Upper lobe of left lung (tissue), 6 donors: Measurements from ENCODE around the gene CLSTN2. TPM values are rescaled to one million over a fixed set of nuclear protein-coding genes. Genes with fewer than 3 reads are reported as not detected.

ENCODE experiments used
- ATAC-seq, 2 donors: fragments of 200-7000 bp; cut with Tn5 transposase; one replicate each; pipeline ENCODE4 v1.9.1; 2022; ENCODE audit warnings: mild to moderate bottlenecking in 2 of 2, moderate library complexity in 2 of 2; ENCODE audit not compliant: low FRiP score in 2 of 2
- DNase-seq, 2 donors: peaks; one replicate each; pipeline ENCODE4 v3.0.0-alpha.2; 2019 to 2020
- H3K27ac ChIP-seq, 4 donors: fragments of 200-600 bp; sonication (generic); one replicate each; pipeline ENCODE4 v1.5.1; 2016 to 2019
- H3K27me3 ChIP-seq, 4 donors: fragments of 200-600 bp; sonication (generic); one replicate each; pipeline ENCODE4 v1.5.1; 2017 to 2019
- H3K36me3 ChIP-seq, 4 donors: fragments of 200-600 bp; sonication (generic); one replicate each; pipeline ENCODE4 v1.5.1; 2016 to 2019
- H3K4me1 ChIP-seq, 4 donors: fragments of 200-600 bp; sonication (generic); one replicate each; pipeline ENCODE4 v1.5.1; 2018 to 2019
- H3K4me3 ChIP-seq, 4 donors: fragments of 200-600 bp; sonication (generic); one replicate each; pipeline ENCODE4 v1.5.1; 2017 to 2019; ENCODE audit warnings: mild to moderate bottlenecking in 2 of 4, moderate library complexity in 1 of 4
- H3K9me3 ChIP-seq, 4 donors: fragments of 200-600 bp; sonication (generic); one replicate each; pipeline ENCODE4 v1.5.1; 2018 to 2019
- CTCF ChIP-seq, 6 experiments: fragments of 450-650 bp in 4 of 6; fragments of 200-600 bp in 2 of 6; sonication (generic) in 2 of 6; IDR thresholded peaks; one replicate each; pipeline ENCODE4 v1.5.1; 2016 to 2019; ENCODE audit warnings: antibody characterized with exemption in 6 of 6
- EP300 ChIP-seq, 4 donors: sonication (generic); formaldehyde crosslinking; IDR thresholded peaks; one replicate each; pipeline ENCODE4 v1.5.1; 2017; ENCODE audit warnings: antibody characterized with exemption in 4 of 4, control low read depth in 2 of 4
- POLR2A ChIP-seq, 4 donors: fragments of 450-650 bp; IDR thresholded peaks; one replicate each; pipeline ENCODE4 v1.5.1; 2016 to 2017; ENCODE audit warnings: antibody characterized with exemption in 4 of 4, mild to moderate bottlenecking in 2 of 4
- POLR2AphosphoS5 ChIP-seq, 2 donors: sonication (generic); formaldehyde crosslinking; IDR thresholded peaks; one replicate each; pipeline ENCODE4 v1.5.1; 2017; ENCODE audit warnings: antibody characterized with exemption in 2 of 2
- WGBS, 2 donors: methylation state at CpG; one replicate each; pipeline ENCODE4 v1.1.5; 2017 to 2018; 5-methylcytosine and 5-hydroxymethylcytosine counted together
- total RNA-seq, 6 donors: library from RNA; depleted of rRNA in 4 of 6; stranded (reverse); fragments of >200 nt in 4 of 6; gene quantifications; one replicate each; pipeline versions ENCODE4 v1.1.0 to v1.2.1, GENCODE V29; 2016 to 2021
- donor health status: DM: no; HTN: no; CAD: no; lungs with moderate emphysema.
- donor health status: DM: no; HTN: yes; CAD: no; lungs with severe emphysema.

Gene CLSTN2
- total RNA-seq, 6 donors from 2014 or later, result 1.0 to 4.3 (median 1.6) TPM

- Histone ChIP-seq H3K27me3 (no peaks in the 10 kb centered on the region), H3K4me3 (no peak overlapping the region), H3K27ac (no peak overlapping the region), H3K4me1 (no peaks in the 10 kb centered on the region), H3K9me3 (no peaks in the 10 kb centered on the region), H3K36me3 (no peaks in the 10 kb centered on the region)
- no peak for ATAC-seq
- WGBS, 2 donors, result 75 to 82% methylated on average over 6 of the region's 6 CpGs
- TF ChIP-seq EP300 (IDR thresholded peaks at IDR 0.05) (no peak), CTCF (IDR thresholded peaks at IDR 0.05) (no peak), POLR2A (IDR thresholded peaks at IDR 0.05) (no peak), POLR2AphosphoS5 (IDR thresholded peaks at IDR 0.05) (no peak)
- no peak for DNase-seq
Observed at GRCh38 chr3:140055092-140055791, 120.3 kb downstream of the CLSTN2 start.

DNA sequence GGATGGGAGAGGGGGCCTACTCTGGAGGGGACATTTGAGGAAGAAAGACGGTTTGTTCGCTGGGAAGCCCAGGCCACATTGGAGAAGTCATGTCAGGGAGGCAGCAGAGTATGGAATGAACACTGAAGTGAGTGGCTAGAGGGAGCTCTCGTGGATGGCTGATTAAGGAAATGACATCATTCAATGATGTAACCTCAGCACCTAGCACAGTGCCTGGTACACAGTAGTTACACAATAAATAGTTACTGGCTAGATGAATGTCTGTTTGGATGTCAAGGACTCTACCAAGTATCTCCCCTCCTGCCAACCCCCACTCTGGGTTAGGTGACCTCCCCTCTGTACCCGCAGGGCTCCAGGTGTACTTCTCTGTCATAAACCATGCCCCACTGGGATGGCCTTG is 121.1 kb downstream of the CLSTN2 start:
- Histone ChIP-seq H3K4me1 (no peaks in the 10 kb centered on the region), H3K9me3 (no peaks in the 10 kb centered on the region), H3K36me3 (no peaks in the 10 kb centered on the region), H3K27me3 (no peaks in the 10 kb centered on the region), H3K4me3 (no peak overlapping the region), H3K27ac (no peak overlapping the region)
- ATAC-seq (no peak), DNase-seq (no peak)
- TF ChIP-seq POLR2A (IDR thresholded peaks at IDR 0.05) (no peak), EP300 (IDR thresholded peaks at IDR 0.05) (no peak), CTCF (IDR thresholded peaks at IDR 0.05) (no peak), POLR2AphosphoS5 (IDR thresholded peaks at IDR 0.05) (no peak)
- WGBS, 2 donors, result 84 to 88% methylated on average over 4 of the region's 4 CpGs

- H3K9me3 ChIP-seq, result no peaks in the 10 kb centered on the region
- no peak overlapping the region for H3K27ac ChIP-seq
- H3K36me3 ChIP-seq, result no peaks in the 10 kb centered on the region
- TF ChIP-seq EP300 (IDR thresholded peaks at IDR 0.05) (no peak), POLR2A (IDR thresholded peaks at IDR 0.05) (no peak), CTCF (IDR thresholded peaks at IDR 0.05) (no peak), POLR2AphosphoS5 (IDR thresholded peaks at IDR 0.05) (no peak)
- H3K4me1 ChIP-seq, result no peaks in the 10 kb centered on the region
- H3K27me3 ChIP-seq, result no peaks in the 10 kb centered on the region
- no peak overlapping the region for H3K4me3 ChIP-seq
- DNase-seq (no peak), ATAC-seq (no peak)
- WGBS, 2 donors, result 91 to 96% methylated on average over 2 of the region's 2 CpGs
Observed at GRCh38 chr3:140061211-140061610, 126.2 kb downstream of the CLSTN2 start.

GRCh38 chr3:140062461-140062860 is 127.5 kb downstream of the CLSTN2 start:
- no peak for TF ChIP-seq EP300 (IDR thresholded peaks at IDR 0.05)
- no peak for TF ChIP-seq POLR2AphosphoS5 (IDR thresholded peaks at IDR 0.05)
- TF ChIP-seq CTCF (IDR thresholded peaks at IDR 0.05), result no peak
- no peak for TF ChIP-seq POLR2A (IDR thresholded peaks at IDR 0.05)
- Histone ChIP-seq H3K36me3 (no peaks in the 10 kb centered on the region), H3K4me3 (no peak overlapping the region), H3K4me1 (no peaks in the 10 kb centered on the region), H3K9me3 (no peaks in the 10 kb centered on the region), H3K27me3 (no peaks in the 10 kb centered on the region), H3K27ac (no peak overlapping the region)
- DNase-seq (no peak), ATAC-seq (no peak)

- Histone ChIP-seq H3K4me3 (no peak overlapping the region), H3K27ac (no peak overlapping the region), H3K27me3 (no peaks in the 10 kb centered on the region), H3K4me1 (no peaks in the 10 kb centered on the region), H3K36me3 (no peaks in the 10 kb centered on the region), H3K9me3 (no peaks in the 10 kb centered on the region)
- 65 to 70% methylated on average over 3 of the region's 3 CpGs for WGBS, 2 donors
- ATAC-seq, result no peak
- TF ChIP-seq CTCF (IDR thresholded peaks at IDR 0.05) (no peak), POLR2A (IDR thresholded peaks at IDR 0.05) (no peak), POLR2AphosphoS5 (IDR thresholded peaks at IDR 0.05) (no peak), EP300 (IDR thresholded peaks at IDR 0.05) (no peak)
- DNase-seq, result no peak
Observed at GRCh38 chr3:140067487-140067886, 132.5 kb downstream of the CLSTN2 start.
